K562 (cell line): Measurements from ENCODE around the gene GPR39. TPM values are rescaled to one million over a fixed set of nuclear protein-coding genes. Genes with fewer than 3 reads are reported as not detected.

Source experiments
- ATAC-seq: fragments of 200-7000 bp; cut with Tn5 transposase; 3 replicates; pipeline ENCODE4 v1.9.1; 2020; ENCODE audit warnings: moderate library complexity
- BruUV-seq: library from RNA; stranded (reverse); fragments of 400-500 nt; replicated peaks from 2 replicates; lab custom pipeline; 2021; lab: Mats Ljungman, UMichigan
- CTCF ChIA-PET: fragments of 300-600 bp; formaldehyde crosslinking; extraction: SDS; loops from one replicate; lab custom pipeline; 2021; ENCODE audit warnings: low intra/inter-chr PET ratio; lab: Yijun Ruan, JAX
- POLR2A ChIA-PET: fragments of 300-600, 350-650 bp; sonication (Branson Sonifier 250); formaldehyde crosslinking; extraction: SDS; loops from one replicate; lab custom pipeline; 2021; ENCODE audit warnings: antibody characterized with exemption, inconsistent platforms; lab: Yijun Ruan, JAX
- DNase-seq, 4 experiments: peaks; one replicate each; pipeline versions ENCODE4 v3.0.0 to v3.0.0-alpha.2; 2011 to 2018; ENCODE audit warnings: low spot score in 3 of 4, mixed read lengths in 3 of 4; ENCODE audit errors: extremely low read depth in 1 of 4
- FAIRE-seq: peaks from 2 replicates; lab custom pipeline; 2011; peaks lifted over from hg19 to GRCh38; lab: Jason Lieb, UNC
- H2AFZ ChIP-seq: 2 replicates; pipeline ENCODE4 v1.6.0; 2011; ENCODE audit warnings: low read depth, low read length, control low read depth, inconsistent platforms
- H3K27ac ChIP-seq: fragments of 200-600 bp; 3 replicates; pipeline ENCODE4 v1.8.0; 2011; ENCODE audit warnings: low read depth, mild to moderate bottlenecking, control low read depth, inconsistent platforms, low read length, moderate library complexity, mixed read lengths; ENCODE audit errors: extremely low read depth
- H3K27me3 ChIP-seq, 2 experiments: fragments of 300-600 bp in 1 of 2; 2 replicates in 1 of 2; 3 replicates in 1 of 2; pipeline versions ENCODE4 v1.6.0 to v1.8.0; 2011; ENCODE audit warnings: inconsistent platforms in 2 of 2, low read length in 2 of 2, mild to moderate bottlenecking in 1 of 2, mixed read lengths in 1 of 2, moderate library complexity in 1 of 2; ENCODE audit not compliant: control insufficient read depth in 2 of 2, insufficient read depth in 2 of 2
- H3K36me3 ChIP-seq: fragments of 300-600 bp; 3 replicates; pipeline ENCODE4 v1.8.0; 2011; ENCODE audit warnings: mild to moderate bottlenecking, low read length, inconsistent platforms; ENCODE audit not compliant: control insufficient read depth, insufficient read depth
- H3K4me1 ChIP-seq, 2 experiments: fragments of 200-600 bp in 1 of 2; replicated peaks in 1 of 2; 2 replicates in 1 of 2; 3 replicates in 1 of 2; pipeline versions ENCODE4 v1.5.1 to v1.8.0; 2011; ENCODE audit warnings: inconsistent platforms in 2 of 2, low read length in 2 of 2, mild to moderate bottlenecking in 1 of 2, mixed read lengths in 1 of 2, moderate library complexity in 1 of 2; ENCODE audit not compliant: control insufficient read depth in 2 of 2, insufficient read depth in 2 of 2
- H3K4me2 ChIP-seq: 2 replicates; pipeline ENCODE4 v1.6.1; 2011; ENCODE audit warnings: low read length, control low read depth, inconsistent platforms, mixed read lengths; ENCODE audit not compliant: insufficient read depth
- H3K4me3 ChIP-seq: fragments of 200-600 bp; sonication (generic), shearing (Covaris generic); 2 replicates; pipeline ENCODE4 v1.5.1; 2016; ENCODE audit warnings: control low read depth, inconsistent platforms
- H3K79me2 ChIP-seq: fragments of 200-600 bp; 3 replicates; pipeline ENCODE4 v1.8.0; 2011; ENCODE audit warnings: low read length, inconsistent platforms; ENCODE audit not compliant: control insufficient read depth, insufficient read depth
- H3K9ac ChIP-seq, 2 experiments: 2 replicates each; pipeline versions ENCODE4 v1.6.0 to v1.6.1; 2011; ENCODE audit warnings: low read depth in 2 of 2, low read length in 2 of 2, control low read depth in 1 of 2, inconsistent platforms in 1 of 2, mild to moderate bottlenecking in 1 of 2, mixed read lengths in 1 of 2; ENCODE audit not compliant: insufficient read depth in 1 of 2
- H3K9me1 ChIP-seq: one replicate; pipeline ENCODE4 v1.6.0; 2011; ENCODE audit warnings: inconsistent platforms, mild to moderate bottlenecking, low read length, moderate library complexity; ENCODE audit not compliant: control insufficient read depth, insufficient read depth
- H3K9me3 ChIP-seq: replicated peaks from 2 replicates; pipeline ENCODE4 v1.5.1; 2011; ENCODE audit warnings: low read depth, low read length, inconsistent platforms; ENCODE audit not compliant: control insufficient read depth, insufficient read depth
- H4K20me1 ChIP-seq: replicated peaks from 2 replicates; pipeline ENCODE4 v1.6.1; 2011; ENCODE audit warnings: low read length, inconsistent platforms, mixed read lengths; ENCODE audit not compliant: control insufficient read depth, insufficient read depth
- SPI1 ChIP-seq: IDR thresholded peaks from 2 replicates; pipeline ENCODE4 v1.6.1; 2011; ENCODE audit warnings: low read depth, low read length, control low read depth, borderline replicate concordance
- whole genome bisulfite sequencing: fragments of 100-300 bp; shearing (Covaris generic); methylation state at CpG from one replicate; pipeline ENCODE4 v1.1.6; 2016; ENCODE audit warnings: low coverage, mixed read lengths; ENCODE audit not compliant: insufficient coverage; ENCODE audit errors: missing lambda C conversion rate; 5-methylcytosine and 5-hydroxymethylcytosine counted together
- in situ Hi-C: fragments of 300-500 bp; cut with MboI; formaldehyde crosslinking; loops from 4 replicates; pipeline ENCODE4 v1.15.0; 2018; ENCODE audit warnings: inconsistent platforms, mixed read lengths
- intact Hi-C: fragments of 100-400 bp; cut with micrococcal nuclease; formaldehyde crosslinking; loops from 2 replicates; pipeline ENCODE4 v1.14.2; 2022
- polyA plus RNA-seq, 8 experiments: library from polyadenylated mRNA; depleted of rRNA in 4 of 8; stranded (reverse) in 5 of 8; unstranded in 3 of 8; fragments of >200 nt; fragmentation: Nextera tagmentation in 2 of 8; fragmentation: Illumina TruSeq in 1 of 8; extraction: Ambion mirVana in 2 of 8; extraction: Trizol in 1 of 8; gene quantifications; 2 replicates each; pipeline versions ENCODE4 v1.2.1 to v1.2.3, GENCODE V29; 2011 to 2014; ENCODE audit warnings: inconsistent platforms in 1 of 8, missing spikeins in 1 of 8
- total RNA-seq, 7 experiments: library from RNA; depleted of rRNA in 6 of 7; stranded (reverse); fragments of >200 nt in 6 of 7; fragmentation: Illumina TruSeq in 2 of 7; extraction: Trizol in 2 of 7; gene quantifications; 2 replicates each; pipeline versions ENCODE4 v1.2.1 to v1.2.3, GENCODE V29; 2011 to 2021; ENCODE audit warnings: low replicate concordance in 1 of 7
- TF ChIP-seq, protein P1 (sequence below): fragments of 250-450 bp; sonication (Bioruptor Pico); IDR thresholded peaks from 2 replicates; pipeline ENCODE4 v1.5.0; 2021

GPR39 gene
- total and polyA plus RNA-seq, 9 of the 15 experiments (the other 6 are each of a cell fraction or from before 2014, with no cell fraction given): 0.04 TPM; not detected in 8

DNA sequence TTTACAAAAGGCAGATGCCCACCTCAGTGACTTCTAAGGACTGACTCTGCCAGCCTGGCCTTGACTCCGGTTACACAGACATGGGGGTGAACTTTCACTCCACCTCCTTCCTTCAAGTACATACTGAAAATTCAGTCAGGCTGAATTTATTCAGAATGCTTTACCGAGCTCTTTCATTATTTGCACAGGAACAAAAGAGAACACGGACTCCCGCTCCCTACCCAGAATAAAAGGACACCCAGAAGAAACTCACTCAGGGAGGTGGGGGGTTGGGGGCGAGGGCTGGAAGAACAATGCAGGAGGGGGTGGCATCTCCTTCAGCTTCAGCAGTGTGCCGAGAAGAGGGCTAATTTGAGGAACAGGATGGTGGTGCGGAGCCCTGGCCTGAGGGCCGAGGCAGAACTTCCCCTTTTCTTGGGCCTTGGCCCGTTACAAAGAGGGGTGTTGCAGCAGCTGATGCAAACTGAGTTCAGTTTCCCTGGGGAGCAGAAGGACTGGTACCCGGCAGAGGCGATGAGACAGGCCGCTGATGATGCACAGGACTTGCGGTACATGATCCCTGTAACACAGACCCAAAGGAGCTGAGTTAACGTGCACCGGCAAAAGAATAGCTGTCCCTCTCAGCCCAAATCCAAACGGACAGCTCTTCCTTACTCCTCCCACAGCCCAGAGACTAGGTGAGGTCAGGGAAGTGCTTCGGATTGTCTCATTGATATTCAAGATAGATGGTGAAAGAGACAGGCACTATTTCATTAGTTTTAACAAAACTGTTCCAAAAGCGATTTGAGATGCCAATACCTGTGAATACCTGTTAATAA lies 229.3 kb downstream of the GPR39 start:
- H3K9ac ChIP-seq: no peak overlapping the region
- no peaks in the 10 kb centered on the region for H3K9me1 ChIP-seq
- H4K20me1 ChIP-seq: no peaks in the 10 kb centered on the region
- no peak overlapping the region for H3K4me3 ChIP-seq
- peak; percentile 29; the same call in 1 of the 2 replicates for TF ChIP-seq SPI1
- TF ChIP-seq, protein P1, sequence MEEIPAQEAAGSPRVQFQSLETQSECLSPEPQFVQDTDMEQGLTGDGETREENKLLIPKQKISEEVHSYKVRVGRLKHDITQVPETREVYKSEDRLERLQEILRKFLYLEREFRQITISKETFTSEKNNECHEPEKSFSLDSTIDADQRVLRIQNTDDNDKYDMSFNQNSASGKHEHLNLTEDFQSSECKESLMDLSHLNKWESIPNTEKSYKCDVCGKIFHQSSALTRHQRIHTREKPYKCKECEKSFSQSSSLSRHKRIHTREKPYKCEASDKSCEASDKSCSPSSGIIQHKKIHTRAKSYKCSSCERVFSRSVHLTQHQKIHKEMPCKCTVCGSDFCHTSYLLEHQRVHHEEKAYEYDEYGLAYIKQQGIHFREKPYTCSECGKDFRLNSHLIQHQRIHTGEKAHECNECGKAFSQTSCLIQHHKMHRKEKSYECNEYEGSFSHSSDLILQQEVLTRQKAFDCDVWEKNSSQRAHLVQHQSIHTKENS (CRISPR knock-in tag): no peak
- H3K4me1 ChIP-seq: peaks cover 0 to 4% of the 10 kb centered on the region in 2 experiments; a peak in 1 of 5 replicates
- FAIRE-seq (no peak), DNase-seq (no peak), ATAC-seq (no peak)
- ChIA-PET POLR2A (interaction anchor here (0.6 kb wide), 1 partner anchor 84 kb away, joined by 3 read pairs; no protein-coding TSS in a partner anchor), CTCF (no interaction called here)
- H3K27ac ChIP-seq: no peak overlapping the region
- intact Hi-C loops (no loop called here), in situ Hi-C loops (no loop called here)
- H3K79me2 ChIP-seq: no peaks in the 10 kb centered on the region
- 2% methylated on average over 18 of the region's 18 CpGs for WGBS
- no peaks in the 10 kb centered on the region for H3K9me3 ChIP-seq
- H3K27me3 ChIP-seq: peaks cover 0 to 16% of the 10 kb centered on the region in 2 experiments; a peak in 2 of 5 replicates
- no peaks in the 10 kb centered on the region for H3K36me3 ChIP-seq
- H2AFZ ChIP-seq: no peak overlapping the region
- BruUV-seq: no TSS peak
- H3K4me2 ChIP-seq: no peak overlapping the region
